Loucy (cell line): ENCODE data around the gene SCTR.
A peak's percentile ranks its signal among the peaks of the same experiment; 100 is the strongest.

Experiments
- H2AFZ ChIP-seq: fragments of 200-600 bp; sonication (generic); 2 replicates; pipeline ENCODE4 v1.6.0; 2016; ENCODE audit warnings: antibody characterized with exemption, mild to moderate bottlenecking, low read length, moderate library complexity
- H3F3A ChIP-seq: fragments of 200-600 bp; 2 replicates; pipeline ENCODE4 v1.6.0; 2016; ENCODE audit warnings: antibody characterized with exemption, low read depth, mild to moderate bottlenecking
- H3K27me3 ChIP-seq: fragments of 200-600 bp; sonication (generic); 2 replicates; pipeline ENCODE4 v1.6.1; 2014; ENCODE audit warnings: low read length, mild to moderate bottlenecking; ENCODE audit not compliant: insufficient read depth, poor library complexity, severe bottlenecking
- H3K36me3 ChIP-seq: fragments of 200-600 bp; sonication (generic); 2 replicates; pipeline ENCODE4 v1.6.1; 2016; ENCODE audit warnings: low read length; ENCODE audit not compliant: insufficient read depth
- H3K4me1 ChIP-seq: fragments of 200-600 bp; sonication (generic); 2 replicates; pipeline ENCODE4 v1.5.1; 2014; ENCODE audit warnings: low read length, mild to moderate bottlenecking; ENCODE audit not compliant: insufficient read depth, poor library complexity, severe bottlenecking
- H3K4me2 ChIP-seq: fragments of 200-600 bp; sonication (generic); 2 replicates; pipeline ENCODE4 v1.6.0; 2014; ENCODE audit warnings: antibody characterized with exemption, low read length, low read depth, mild to moderate bottlenecking; ENCODE audit not compliant: poor library complexity, severe bottlenecking
- H3K4me3 ChIP-seq: fragments of 200-600 bp; sonication (generic); 2 replicates; pipeline ENCODE4 v1.5.1; 2014; ENCODE audit warnings: low read length, mild to moderate bottlenecking, mixed read lengths; ENCODE audit not compliant: poor library complexity, severe bottlenecking
- H3K79me2 ChIP-seq: fragments of 200-600 bp; sonication (generic); 2 replicates; pipeline ENCODE4 v1.6.1; 2014; ENCODE audit warnings: low read length; ENCODE audit not compliant: insufficient read depth
- H3K9ac ChIP-seq: fragments of 200-600 bp; sonication (generic); 2 replicates; pipeline ENCODE4 v1.6.0; 2014; ENCODE audit warnings: mild to moderate bottlenecking, low read depth, low read length, moderate library complexity; ENCODE audit not compliant: poor library complexity, severe bottlenecking
- H3K9me2 ChIP-seq: fragments of 200-600 bp; sonication (generic); replicated peaks from 2 replicates; pipeline ENCODE4 v1.6.1; 2016; ENCODE audit warnings: low read depth, low read length, mixed read lengths
- H3K9me3 ChIP-seq: fragments of 200-600 bp; sonication (generic); 2 replicates; pipeline ENCODE4 v1.6.1; 2014; ENCODE audit warnings: mild to moderate bottlenecking, antibody characterized with exemption, low read length, low read depth; ENCODE audit not compliant: insufficient read depth
- H4K20me1 ChIP-seq: fragments of 200-600 bp; sonication (generic); 2 replicates; pipeline ENCODE4 v1.6.0; 2014; ENCODE audit warnings: antibody characterized with exemption, low read length, mild to moderate bottlenecking; ENCODE audit not compliant: insufficient read depth, poor library complexity, severe bottlenecking
- CTCF ChIP-seq: fragments of 200-600 bp; sonication (generic); conservative IDR thresholded peaks from 2 replicates; pipeline ENCODE4 v1.5.1; 2014; ENCODE audit warnings: mild to moderate bottlenecking, antibody characterized with exemption, low read length
- EZH2phosphoT487 ChIP-seq: fragments of 200-600 bp; IDR thresholded peaks from 2 replicates; pipeline ENCODE4 v1.6.1; 2018; ENCODE audit warnings: antibody characterized with exemption, mild to moderate bottlenecking, moderate library complexity, borderline replicate concordance

SCTR gene

GRCh38 chr2:119476301-119477112 lies 47.8 kb downstream of the SCTR start:
- H3K27me3 ChIP-seq, result no peaks in the 10 kb centered on the region
- no peaks in the 10 kb centered on the region for H3K36me3 ChIP-seq

GRCh38 chr2:119475857-119476244 lies 48.4 kb downstream of the SCTR start:
- H4K20me1 ChIP-seq, result no peaks in the 10 kb centered on the region
- no peaks in the 10 kb centered on the region for H3F3A ChIP-seq
- H3K9ac ChIP-seq, result no peak overlapping the region
- TF ChIP-seq EZH2phosphoT487, result no peak
- TF ChIP-seq CTCF, result no peak
- H2AFZ ChIP-seq, result no peak overlapping the region
- no peaks in the 10 kb centered on the region for H3K4me1 ChIP-seq
- no peak overlapping the region for H3K4me2 ChIP-seq
- H3K9me2 ChIP-seq, result no peaks in the 10 kb centered on the region
- H3K27me3 ChIP-seq, result no peaks in the 10 kb centered on the region
- no peaks in the 10 kb centered on the region for H3K9me3 ChIP-seq
- no peak overlapping the region for H3K4me3 ChIP-seq
- no peaks in the 10 kb centered on the region for H3K79me2 ChIP-seq
- no peaks in the 10 kb centered on the region for H3K36me3 ChIP-seq

More at GRCh38 chr2:119476301-119477112, 47.8 kb downstream of the SCTR start:
- Histone ChIP-seq H3K9me2 (no peaks in the 10 kb centered on the region), H3K4me3 (no peak overlapping the region), H3K4me2 (no peak overlapping the region), H3K79me2 (no peaks in the 10 kb centered on the region), H3F3A (no peaks in the 10 kb centered on the region), H3K9me3 (no peaks in the 10 kb centered on the region), H3K4me1 (no peaks in the 10 kb centered on the region), H3K9ac (no peak overlapping the region), H2AFZ (no peak overlapping the region), H4K20me1 (no peaks in the 10 kb centered on the region)
- TF ChIP-seq CTCF (peak; percentile 97), EZH2phosphoT487 (no peak)

DNA sequence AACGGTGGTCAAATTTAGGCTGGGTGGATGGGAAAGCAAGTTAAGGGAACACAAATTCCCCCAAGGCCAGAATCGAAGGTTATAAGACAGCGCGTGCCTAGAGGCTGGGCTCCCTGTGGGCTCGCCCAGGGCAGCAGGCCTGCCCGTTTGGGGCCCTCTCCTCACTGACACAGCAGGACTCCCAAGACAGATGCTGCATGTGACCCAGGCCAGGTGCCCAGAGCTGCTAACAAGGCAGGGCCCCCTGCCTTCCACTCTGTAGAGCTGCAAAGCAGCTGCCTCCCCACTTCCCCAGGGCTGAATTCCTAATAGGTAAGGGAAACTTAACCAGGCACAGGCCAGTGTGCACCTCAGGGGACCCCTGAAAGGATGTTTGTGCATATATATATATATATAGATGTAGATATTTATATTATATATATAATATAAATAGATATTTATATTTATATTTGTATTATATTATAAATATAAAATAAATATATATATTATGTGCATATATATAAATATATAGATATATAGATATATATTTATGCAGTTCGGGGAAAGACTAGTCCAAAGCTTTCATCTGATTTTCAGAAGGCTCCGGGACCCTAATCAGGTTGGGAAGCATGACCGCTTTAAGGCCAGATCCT lies 48.9 kb downstream of the SCTR start:
- H3K36me3 ChIP-seq, result no peaks in the 10 kb centered on the region
- no peaks in the 10 kb centered on the region for H3K79me2 ChIP-seq
- H3F3A ChIP-seq, result no peaks in the 10 kb centered on the region
- no peak overlapping the region for H3K4me3 ChIP-seq
- no peak overlapping the region; the same call in 1 of the 2 replicates for H2AFZ ChIP-seq
- H3K4me2 ChIP-seq, result no peak overlapping the region
- no peaks in the 10 kb centered on the region for H3K9me3 ChIP-seq
- no peak overlapping the region for H3K9ac ChIP-seq
- no peaks in the 10 kb centered on the region for H4K20me1 ChIP-seq
- H3K9me2 ChIP-seq, result no peaks in the 10 kb centered on the region
- TF ChIP-seq CTCF, result no peak
- no peak for TF ChIP-seq EZH2phosphoT487
- H3K27me3 ChIP-seq, result no peaks in the 10 kb centered on the region
- no peaks in the 10 kb centered on the region for H3K4me1 ChIP-seq
